Measurements from ENCODE around the gene PROM1. TPM values are rescaled to one million over a fixed set of nuclear protein-coding genes. Genes with fewer than 3 reads are reported as not detected.

The PROM1 gene
- total and polyA plus RNA-seq, 8 donors, result 19.7 to 51.6 (median 22.2) TPM

- ATAC-seq (no peak), DNase-seq (no peak), FAIRE-seq (no peak)
- H3K27me3 ChIP-seq, result no peaks in the 10 kb centered on the region
- TF ChIP-seq CTCF (IDR thresholded peaks at IDR 0.05), result no peak
- H3K36me3 ChIP-seq, result no peaks in the 10 kb centered on the region
- H3K27ac ChIP-seq, result no peak overlapping the region
- H3K9me3 ChIP-seq, result no peaks in the 10 kb centered on the region
- intact Hi-C loops (cut with DNase I), result no loop called here
- H3K4me1 ChIP-seq, result no peaks in the 10 kb centered on the region
- no peak overlapping the region for H3K4me3 ChIP-seq
Observed at GRCh38 chr4:16072168-16072567, 11.7 kb downstream of the PROM1 start.

DNA sequence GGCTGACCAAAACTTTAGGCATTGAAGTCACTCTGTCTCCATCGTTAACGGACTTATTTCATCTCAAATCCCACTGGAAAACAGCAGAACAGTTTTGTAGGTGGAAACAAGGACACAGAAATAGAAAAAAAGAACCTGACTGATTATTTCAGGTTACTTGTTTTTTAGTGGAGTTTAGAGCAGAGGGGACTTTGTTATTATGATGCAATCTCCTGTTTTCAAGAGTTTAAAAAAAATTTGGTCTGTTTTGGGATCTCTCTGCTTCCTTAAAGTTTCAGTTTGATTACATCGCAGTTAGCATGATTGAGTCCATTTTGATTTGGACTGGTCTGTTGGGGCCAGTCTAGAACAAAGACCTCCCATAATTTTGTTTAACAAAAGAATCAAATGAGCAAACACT lies 13.6 kb downstream of the PROM1 start:
- Histone ChIP-seq H3K4me3 (no peak overlapping the region), H3K36me3 (no peaks in the 10 kb centered on the region), H3K9me3 (no peaks in the 10 kb centered on the region), H3K27me3 (no peaks in the 10 kb centered on the region), H3K4me1 (no peaks in the 10 kb centered on the region), H3K27ac (no peak overlapping the region)
- DNase-seq (no peak), ATAC-seq (no peak), FAIRE-seq (no peak)
- intact Hi-C loops (cut with DNase I), result no loop called here
- WGBS, 2 donors, result 88 to 89% methylated on average over 3 of the region's 3 CpGs
- no peak for TF ChIP-seq CTCF (IDR thresholded peaks at IDR 0.05)

DNA sequence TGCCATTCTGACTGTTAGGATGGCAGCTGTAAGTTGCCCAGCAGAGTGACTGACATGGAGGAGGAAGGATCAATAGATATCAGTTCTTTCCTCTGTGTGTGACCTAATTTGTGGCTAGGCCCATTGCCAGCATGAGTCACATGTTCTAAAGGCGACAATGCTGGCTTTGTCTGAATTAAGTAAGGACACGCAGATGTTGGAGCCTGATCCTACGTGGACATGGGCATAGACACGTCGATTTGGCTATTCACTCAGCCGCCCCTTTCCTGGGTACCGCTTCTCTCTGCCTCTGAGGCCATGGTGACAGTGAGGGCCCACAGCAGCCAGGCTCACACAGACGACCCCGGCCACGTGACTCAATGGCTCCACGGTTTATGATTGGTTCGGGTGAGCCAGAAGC lies 16.3 kb downstream of the PROM1 start:
- no peaks in the 10 kb centered on the region for H3K4me1 ChIP-seq
- no peak for FAIRE-seq
- intact Hi-C loops (cut with DNase I), result no loop called here
- DNase-seq, result peak in 4 of 6 donors; percentile 56 to 78 (median 60)
- no peaks in the 10 kb centered on the region for H3K27me3 ChIP-seq
- peak overlapping the region in 3 of 4 donors; percentile 28 to 72 (median 64) for H3K27ac ChIP-seq
- ATAC-seq, result peak; percentile 87 to 95 (median 90)
- no peaks in the 10 kb centered on the region for H3K9me3 ChIP-seq
- TF ChIP-seq CTCF (IDR thresholded peaks at IDR 0.05), result no peak
- no peaks in the 10 kb centered on the region for H3K36me3 ChIP-seq
- no peak overlapping the region for H3K4me3 ChIP-seq
- WGBS, 2 donors, result 29 to 33% methylated on average over 12 of the region's 12 CpGs

DNA sequence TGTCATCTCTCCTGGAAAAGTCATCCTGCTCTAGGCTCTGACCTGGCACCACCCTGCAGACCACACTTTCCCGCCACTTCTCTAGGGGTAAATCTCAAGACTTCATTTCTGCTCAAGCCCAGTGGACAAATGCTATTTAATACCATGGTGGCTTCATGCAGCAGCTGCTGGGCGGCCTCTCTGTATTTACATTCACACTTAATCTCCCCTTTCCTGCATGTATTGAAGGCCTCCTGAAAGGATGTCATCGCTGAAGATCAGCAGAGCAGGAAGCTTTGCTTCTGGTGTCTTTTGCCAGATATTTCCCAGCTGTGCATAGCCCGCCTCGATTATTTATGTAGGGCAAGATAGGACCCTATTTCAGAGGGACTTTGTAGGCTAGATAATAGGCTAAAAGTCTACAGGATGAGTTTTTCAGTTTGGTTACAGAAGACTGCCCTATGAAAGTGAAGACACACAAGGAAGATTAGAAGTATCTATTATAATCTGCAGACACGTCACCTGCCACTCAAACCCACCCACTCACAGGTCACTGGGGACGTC lies 17.2 kb downstream of the PROM1 start:
- Histone ChIP-seq H3K9me3 (no peaks in the 10 kb centered on the region), H3K27me3 (no peaks in the 10 kb centered on the region), H3K4me1 (no peaks in the 10 kb centered on the region), H3K27ac (peak overlapping the region in 2 of 4 donors; percentile 64 to 72), H3K4me3 (no peak overlapping the region), H3K36me3 (no peaks in the 10 kb centered on the region)
- 79 to 81% methylated on average over 7 of the region's 7 CpGs for WGBS, 2 donors
- no peak for TF ChIP-seq CTCF (IDR thresholded peaks at IDR 0.05)
- intact Hi-C loops (cut with DNase I), result no loop called here
- no peak for FAIRE-seq
- ATAC-seq, result no peak
- DNase-seq, result no peak

DNA sequence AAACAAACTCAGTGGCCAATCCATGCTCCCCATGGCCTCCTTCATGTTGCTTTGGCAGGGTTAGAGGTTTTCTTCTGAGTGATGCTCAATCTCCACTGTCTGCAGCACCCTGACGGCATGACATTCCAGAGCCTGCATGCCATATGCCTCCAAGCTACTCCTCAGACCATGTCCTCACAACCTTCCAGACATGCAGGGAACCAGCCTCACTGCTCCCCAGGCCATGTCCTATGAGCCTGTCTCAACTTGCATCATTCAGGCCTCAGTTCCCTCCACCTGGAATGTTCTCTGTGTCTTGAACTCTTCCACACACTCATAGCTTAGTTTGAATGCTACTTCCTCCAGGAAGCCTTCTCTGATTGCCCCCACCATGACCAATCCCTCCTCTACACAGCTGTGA lies 18.8 kb downstream of the PROM1 start:
- DNase-seq (no peak), ATAC-seq (no peak), FAIRE-seq (no peak)
- no peak overlapping the region for H3K4me3 ChIP-seq
- H3K36me3 ChIP-seq, result no peaks in the 10 kb centered on the region
- intact Hi-C loops (cut with DNase I), result no loop called here
- H3K9me3 ChIP-seq, result no peaks in the 10 kb centered on the region
- WGBS, 2 donors, result 93 to 94% methylated on average over 1 of the region's 1 CpG
- H3K4me1 ChIP-seq, result no peaks in the 10 kb centered on the region
- TF ChIP-seq CTCF (IDR thresholded peaks at IDR 0.05), result no peak
- H3K27me3 ChIP-seq, result no peaks in the 10 kb centered on the region
- H3K27ac ChIP-seq, result no peak overlapping the region
